Activated T-cell treated with anti-CD3 and anti-CD28 coated beads, Interleukin-2, amount 50 U/mL, for 4 hours (primary cell): ENCODE measurements around the gene RPL9. TPM values are rescaled to one million over a fixed set of nuclear protein-coding genes. Genes with fewer than 3 reads are reported as not detected.
"Not testable (repeated sequence)": the region's sequence is repeated elsewhere in the genome, so short reads cannot be mapped to it uniquely, and the experiment has no call there.

ENCODE experiments used
- ATAC-seq, 2 donors: fragments of 200-7000 bp; cut with Tn5 transposase; one replicate each; pipeline ENCODE4 v1.10.0; 2021
- DNase-seq: peaks from one replicate; pipeline ENCODE4 v3.0.0-alpha.2; 2020
- H3K27me3 Mint-ChIP-seq: one replicate; pipeline ENCODE4 v1.8.0; 2021; ENCODE audit warnings: low read depth, mixed read lengths
- H3K36me3 Mint-ChIP-seq: one replicate; pipeline ENCODE4 v1.8.0; 2022; ENCODE audit warnings: mixed read lengths; ENCODE audit not compliant: insufficient read depth
- H3K4me1 Mint-ChIP-seq: one replicate; pipeline ENCODE4 v1.8.0; 2021; ENCODE audit warnings: low read depth, mixed read lengths
- H3K4me3 Mint-ChIP-seq: one replicate; pipeline ENCODE4 v1.8.0; 2021; ENCODE audit warnings: mild to moderate bottlenecking, moderate library complexity, mixed read lengths
- H3K9me3 Mint-ChIP-seq: one replicate; pipeline ENCODE4 v1.8.0; 2021; ENCODE audit warnings: mixed read lengths
- total RNA-seq, 3 donors: library from RNA; stranded (reverse); gene quantifications; one replicate each; pipeline ENCODE4 v1.2.1, GENCODE V29; 2021

RPL9 gene
- total RNA-seq, 3 donors from 2014 or later = 2,182 to 2,398 (median 2,351) TPM

DNA sequence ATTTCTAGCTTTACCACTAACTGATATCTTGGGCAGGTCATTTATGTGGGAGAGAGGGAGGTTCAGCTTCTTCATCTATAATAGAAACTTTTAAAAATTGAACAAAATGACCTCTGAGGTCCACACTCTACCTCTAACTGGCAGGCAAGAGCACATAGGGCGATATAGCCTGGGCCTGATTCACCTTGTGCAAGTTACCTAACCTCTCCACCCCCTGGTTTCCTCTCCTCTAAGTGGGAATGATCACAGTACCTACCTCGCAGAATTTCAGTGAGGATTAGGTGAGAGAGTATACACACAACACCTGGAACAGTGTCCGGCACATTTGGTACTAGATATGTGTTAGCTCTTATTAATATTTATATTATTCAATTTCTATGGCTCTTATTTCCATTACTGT, 36.5 kb downstream of the RPL9 start:
- Mint-ChIP-seq H3K27me3 (no peaks in the 10 kb centered on the region), H3K4me3 (no peak overlapping the region), H3K4me1 (no peaks in the 10 kb centered on the region), H3K36me3 (no peaks in the 10 kb centered on the region), H3K9me3 (no peaks in the 10 kb centered on the region)
- no peak for DNase-seq
- no peak for ATAC-seq

DNA sequence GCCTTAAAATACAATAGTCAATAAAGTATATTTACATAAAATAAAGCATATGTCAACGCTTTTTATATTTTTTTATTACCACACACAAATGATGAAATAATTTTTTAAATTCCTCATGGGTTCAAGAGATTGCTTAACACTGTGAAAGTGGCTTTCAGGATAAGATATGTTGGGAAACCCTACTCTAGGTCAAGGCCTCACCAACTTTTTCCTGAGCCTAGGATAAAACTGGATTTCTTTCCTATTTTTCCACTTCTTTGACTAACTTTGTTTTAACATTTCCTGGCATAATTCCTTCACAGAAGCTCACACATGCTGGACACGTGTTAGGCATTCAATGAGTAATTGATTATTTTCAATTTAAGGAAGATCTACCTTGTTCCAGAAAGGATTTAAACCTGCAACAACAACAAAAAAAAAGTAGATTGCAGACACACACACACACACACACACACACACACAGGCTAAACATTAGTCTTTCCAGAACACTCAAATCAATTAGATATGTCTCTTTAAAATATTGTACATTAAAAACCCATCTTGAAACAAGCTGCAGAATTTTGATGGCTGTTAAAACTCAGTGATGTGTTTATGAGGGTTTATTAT, 42.9 kb downstream of the RPL9 start:
- ATAC-seq (no peak), DNase-seq (no peak)
- Mint-ChIP-seq H3K4me3 (no peak overlapping the region), H3K27me3 (peaks cover 4% of the 10 kb centered on the region), H3K9me3 (no peaks in the 10 kb centered on the region), H3K36me3 (no peaks in the 10 kb centered on the region), H3K4me1 (no peaks in the 10 kb centered on the region)

DNA sequence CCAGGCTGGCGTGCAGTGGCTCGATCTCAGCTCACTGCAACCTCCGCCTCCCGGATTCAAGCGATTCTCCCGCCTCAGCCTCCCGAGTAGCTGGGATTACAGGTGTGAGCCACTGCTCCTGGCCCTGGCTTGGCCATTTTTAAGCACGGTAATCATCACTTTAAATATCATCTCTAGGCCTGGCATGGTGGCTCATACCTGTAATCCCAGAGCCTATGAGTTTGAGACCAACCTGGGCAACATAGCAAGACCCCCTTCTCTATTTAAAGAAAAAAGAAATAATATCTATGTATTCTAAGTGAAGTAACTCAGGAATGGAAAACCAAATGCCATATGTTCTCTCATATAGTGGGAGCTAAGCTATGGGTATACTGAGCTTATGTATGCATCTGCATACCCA, 47.2 kb downstream of the RPL9 start:
- H3K36me3 Mint-ChIP-seq, H3K4me3 Mint-ChIP-seq, H3K4me1 Mint-ChIP-seq, H3K27me3 Mint-ChIP-seq, ATAC-seq, H3K9me3 Mint-ChIP-seq, DNase-seq: not testable (repeated sequence)

DNA sequence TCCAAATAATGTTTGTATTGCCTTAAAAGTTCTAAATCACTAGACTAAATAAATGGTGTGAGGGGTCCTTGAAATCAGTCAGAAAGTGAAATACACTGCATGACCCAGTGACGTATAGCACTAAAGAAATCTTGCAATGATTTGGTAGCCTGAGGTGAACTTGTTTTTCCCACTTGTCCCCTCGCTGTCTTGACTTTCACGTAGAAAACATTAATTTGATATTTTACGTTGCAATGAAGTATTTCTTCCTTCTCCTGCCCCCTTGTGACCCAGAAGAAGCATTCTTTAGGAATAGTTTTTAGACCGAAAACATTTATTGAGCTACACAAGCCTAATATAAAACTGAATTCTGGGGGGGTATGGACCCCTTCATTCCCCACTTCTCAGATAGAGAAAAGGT, 48.3 kb downstream of the RPL9 start:
- H3K27me3 Mint-ChIP-seq = peaks cover 7% of the 10 kb centered on the region
- no peaks in the 10 kb centered on the region for H3K4me1 Mint-ChIP-seq
- H3K4me3 Mint-ChIP-seq = no peak overlapping the region
- no peaks in the 10 kb centered on the region for H3K9me3 Mint-ChIP-seq
- H3K36me3 Mint-ChIP-seq = no peaks in the 10 kb centered on the region
- DNase-seq = no peak
- no peak for ATAC-seq

DNA sequence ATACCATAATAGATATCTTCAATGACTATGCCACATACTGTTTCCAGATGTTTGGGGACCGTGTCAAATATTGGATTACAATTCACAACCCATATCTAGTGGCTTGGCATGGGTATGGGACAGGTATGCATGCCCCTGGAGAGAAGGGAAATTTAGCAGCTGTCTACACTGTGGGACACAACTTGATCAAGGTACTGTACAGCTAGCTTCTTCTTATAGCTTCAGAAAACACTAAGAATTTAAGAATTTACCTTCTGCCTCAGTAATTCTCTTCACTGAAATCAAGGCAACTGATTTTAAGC, 51.2 kb downstream of the RPL9 start:
- Mint-ChIP-seq H3K4me1 (no peaks in the 10 kb centered on the region), H3K4me3 (no peak overlapping the region), H3K27me3 (peaks cover 7% of the 10 kb centered on the region), H3K9me3 (no peaks in the 10 kb centered on the region), H3K36me3 (no peaks in the 10 kb centered on the region)
- DNase-seq = no peak
- no peak for ATAC-seq

DNA sequence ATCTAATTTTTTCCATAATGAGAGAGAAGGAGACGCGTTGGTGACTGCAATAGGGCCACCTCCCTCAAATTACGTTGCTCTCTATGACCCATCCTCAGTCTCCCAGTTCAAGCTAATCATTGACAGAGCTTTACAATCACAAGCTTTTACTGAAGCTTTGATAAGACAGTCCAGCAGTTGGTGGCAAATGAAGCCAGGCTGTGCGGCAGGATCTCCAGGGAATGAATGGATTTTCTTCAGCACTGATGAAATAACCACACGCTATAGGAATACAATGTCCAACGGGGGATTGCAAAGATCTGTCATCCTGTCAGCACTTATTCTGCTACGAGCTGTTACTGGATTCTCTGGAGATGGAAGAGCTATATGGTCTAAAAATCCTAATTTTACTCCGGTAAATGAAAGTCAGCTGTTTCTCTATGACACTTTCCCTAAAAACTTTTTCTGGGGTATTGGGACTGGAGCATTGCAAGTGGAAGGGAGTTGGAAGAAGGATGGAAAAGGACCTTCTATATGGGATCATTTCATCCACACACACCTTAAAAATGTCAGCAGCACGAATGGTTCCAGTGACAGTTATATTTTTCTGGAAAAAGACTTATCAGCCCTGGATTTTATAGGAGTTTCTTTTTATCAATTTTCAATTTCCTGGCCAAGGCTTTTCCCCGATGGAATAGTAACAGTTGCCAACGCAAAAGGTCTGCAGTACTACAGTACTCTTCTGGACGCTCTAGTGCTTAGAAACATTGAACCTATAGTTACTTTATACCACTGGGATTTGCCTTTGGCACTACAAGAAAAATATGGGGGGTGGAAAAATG, 51.7 kb downstream of the RPL9 start, which contains the start of gene KLB:
Gene KLB (plus strand): TSS at position 168 of the 821 bp plus-strand sequence. CDS start 20 bp downstream, at position 188.
- Mint-ChIP-seq H3K36me3 (no peaks in the 10 kb centered on the region), H3K4me3 (no peak within 1 kb of the TSS), H3K4me1 (no peaks in the 10 kb centered on the region), H3K9me3 (no peaks in the 10 kb centered on the region), H3K27me3 (peaks cover 3% of the 10 kb centered on the region)
- no peak for ATAC-seq
- DNase-seq = no peak

Other genes starting within 250 kb of the RPL9 start
- gene RFC1, start 92.6 kb downstream of the RPL9 start, total RNA-seq = 10 to 100 TPM; 62.0 to 70.6 (median 69.9) TPM
- gene KLB, start 52.0 kb downstream of the RPL9 start, total RNA-seq = not detected
- 10 to 100 TPM; 36.2 to 38.7 (median 36.5) TPM for gene LIAS, start 134 bp upstream of the RPL9 start, total RNA-seq
- 10 to 100 TPM; 21.6 to 26.2 (median 23.2) TPM for gene UGDH, start 68.5 kb upstream of the RPL9 start, total RNA-seq
- gene SMIM14, start 179.9 kb upstream of the RPL9 start, total RNA-seq = 1 to 10 TPM in 1 of 3 donors, under 1 TPM in 2; 0.51 to 1.6 (median 0.98) TPM
- 10 to 100 TPM; 94.3 to 95.7 (median 95.2) TPM for gene UBE2K, start 239.2 kb upstream of the RPL9 start, total RNA-seq